Stimulated activated CD4-positive, alpha-beta T cell treated with anti-CD3 and anti-CD28 coated beads, Interleukin-1b, Interleukin-23, amount 100 ng/mL, for 4 hours (primary cell): ENCODE data around the gene CREB1.
"Not testable (repeated sequence)": the region's sequence is repeated elsewhere in the genome, so short reads cannot be mapped to it uniquely, and the experiment has no call there.

ENCODE experiments used
- DNase-seq, 2 donors: peaks; one replicate each; pipeline ENCODE4 v3.0.0-alpha.2; 2020; ENCODE audit warnings: low read depth in 2 of 2

The CREB1 gene

GRCh38 chr2:207529330-207530159, at the start of gene CREB1:
Gene CREB1, plus strand, starts transcription at chr2:207529962. Its CDS starts 25,674 bp downstream, at chr2:207555636.
- peak; percentile 100 for DNase-seq

- no peak for DNase-seq
Observed at GRCh38 chr2:207480521-207481040, 49.2 kb upstream of the CREB1 start.

GRCh38 chr2:207481924-207482323, 47.8 kb upstream of the CREB1 start:
- DNase-seq = no peak

- DNase-seq = no peak
Observed at GRCh38 chr2:207482630-207483029, 47.1 kb upstream of the CREB1 start.

- DNase-seq = no peak
Observed at GRCh38 chr2:207483066-207483465, 46.7 kb upstream of the CREB1 start.

- no peak for DNase-seq
Observed at GRCh38 chr2:207483477-207483876, 46.3 kb upstream of the CREB1 start.

GRCh38 chr2:207484444-207485391, 45.0 kb upstream of the CREB1 start:
- no peak for DNase-seq

- no peak for DNase-seq
Observed at GRCh38 chr2:207487650-207488311, 42.0 kb upstream of the CREB1 start.

- no peak for DNase-seq
Observed at GRCh38 chr2:207489251-207489650, 40.5 kb upstream of the CREB1 start.

- DNase-seq = no peak
Observed at GRCh38 chr2:207490441-207490840, 39.3 kb upstream of the CREB1 start.

GRCh38 chr2:207491086-207491485, 38.7 kb upstream of the CREB1 start:
- no peak for DNase-seq

GRCh38 chr2:207491956-207492355, 37.8 kb upstream of the CREB1 start:
- DNase-seq = no peak

- DNase-seq = no peak
Observed at GRCh38 chr2:207492461-207492860, 37.3 kb upstream of the CREB1 start.

- no peak for DNase-seq
Observed at GRCh38 chr2:207494137-207494536, 35.6 kb upstream of the CREB1 start.

- not testable (repeated sequence) for DNase-seq
Observed at GRCh38 chr2:207496936-207497335, 32.8 kb upstream of the CREB1 start.

- no peak for DNase-seq
Observed at GRCh38 chr2:207497596-207497995, 32.2 kb upstream of the CREB1 start.

- DNase-seq = no peak
Observed at GRCh38 chr2:207498427-207498826, 31.3 kb upstream of the CREB1 start.

- DNase-seq = no peak
Observed at GRCh38 chr2:207499114-207499513, 30.6 kb upstream of the CREB1 start.

- DNase-seq = no peak
Observed at GRCh38 chr2:207501802-207502576, 27.8 kb upstream of the CREB1 start.

- no peak for DNase-seq
Observed at GRCh38 chr2:207502577-207503198, 27.1 kb upstream of the CREB1 start.

- DNase-seq = no peak
Observed at GRCh38 chr2:207503234-207503633, 26.5 kb upstream of the CREB1 start.
